Measurements from ENCODE around the gene SPATA16.
"Not testable (repeated sequence)": the region's sequence is repeated elsewhere in the genome, so short reads cannot be mapped to it uniquely, and the experiment has no call there.

Gene SPATA16

GRCh38 chr3:173140986-173141385 is at the start of gene SPATA16:
Gene SPATA16 (minus strand): TSS chr3:173141235. CDS start chr3:173117731, 23,504 bp downstream.
- DNase-seq = no peak

GRCh38 chr3:173183022-173183421 is 42.0 kb upstream of the SPATA16 start:
- DNase-seq = not testable (repeated sequence)

GRCh38 chr3:173173652-173174051 is 32.6 kb upstream of the SPATA16 start:
- no peak for DNase-seq

- not testable (repeated sequence) for DNase-seq
These were observed 18.1 kb upstream of the SPATA16 start for GRCh38 chr3:173159139-173159538.

- DNase-seq = not testable (repeated sequence)
These were observed 15.5 kb upstream of the SPATA16 start for GRCh38 chr3:173156533-173156932.

- DNase-seq = no peak
These were observed 12.6 kb upstream of the SPATA16 start for GRCh38 chr3:173153631-173154030.

- no peak for DNase-seq
These were observed 1.6 kb downstream of the SPATA16 start for GRCh38 chr3:173139420-173139819.

GRCh38 chr3:173138026-173138425 is 3.0 kb downstream of the SPATA16 start:
- DNase-seq = no peak

- no peak for DNase-seq
These were observed 6.0 kb downstream of the SPATA16 start for GRCh38 chr3:173135059-173135458.

- no peak for DNase-seq
These were observed 12.4 kb downstream of the SPATA16 start for GRCh38 chr3:173128633-173129032.

- no peak for DNase-seq
These were observed 29.7 kb downstream of the SPATA16 start for GRCh38 chr3:173111321-173111720.

GRCh38 chr3:173109143-173109542 is 31.9 kb downstream of the SPATA16 start:
- no peak for DNase-seq

GRCh38 chr3:173103469-173103868 is 37.6 kb downstream of the SPATA16 start:
- no peak for DNase-seq

- no peak for DNase-seq
These were observed 42.1 kb downstream of the SPATA16 start for GRCh38 chr3:173098959-173099358.

- no peak for DNase-seq
These were observed 43.8 kb downstream of the SPATA16 start for GRCh38 chr3:173096994-173097785.

GRCh38 chr3:173096140-173096539 is 44.9 kb downstream of the SPATA16 start:
- DNase-seq = no peak

- no peak for DNase-seq
These were observed 49.0 kb downstream of the SPATA16 start for GRCh38 chr3:173092038-173092437.

GRCh38 chr3:173090492-173090891 is 50.5 kb downstream of the SPATA16 start:
- no peak for DNase-seq

GRCh38 chr3:173089283-173089682 is 51.8 kb downstream of the SPATA16 start:
- no peak for DNase-seq

- DNase-seq = no peak
These were observed 62.5 kb downstream of the SPATA16 start for GRCh38 chr3:173078525-173078924.

- DNase-seq = no peak
These were observed 74.7 kb downstream of the SPATA16 start for GRCh38 chr3:173066044-173067004.

- no peak for DNase-seq
These were observed 75.5 kb downstream of the SPATA16 start for GRCh38 chr3:173065543-173065981.

GRCh38 chr3:173064631-173065030 is 76.4 kb downstream of the SPATA16 start:
- no peak for DNase-seq

- DNase-seq = no peak
These were observed 82.8 kb downstream of the SPATA16 start for GRCh38 chr3:173058229-173058628.

Data from activated gamma-delta T cell treated with Interleukin-2 at 50 U/mL for 16 hours (primary cell).